Measurements from ENCODE around the gene CAPN10. TPM values are rescaled to one million over a fixed set of nuclear protein-coding genes. Genes with fewer than 3 reads are reported as not detected.

CAPN10 gene
- total RNA-seq, 1 experiment from 2014 or later = 37.6 TPM

DNA sequence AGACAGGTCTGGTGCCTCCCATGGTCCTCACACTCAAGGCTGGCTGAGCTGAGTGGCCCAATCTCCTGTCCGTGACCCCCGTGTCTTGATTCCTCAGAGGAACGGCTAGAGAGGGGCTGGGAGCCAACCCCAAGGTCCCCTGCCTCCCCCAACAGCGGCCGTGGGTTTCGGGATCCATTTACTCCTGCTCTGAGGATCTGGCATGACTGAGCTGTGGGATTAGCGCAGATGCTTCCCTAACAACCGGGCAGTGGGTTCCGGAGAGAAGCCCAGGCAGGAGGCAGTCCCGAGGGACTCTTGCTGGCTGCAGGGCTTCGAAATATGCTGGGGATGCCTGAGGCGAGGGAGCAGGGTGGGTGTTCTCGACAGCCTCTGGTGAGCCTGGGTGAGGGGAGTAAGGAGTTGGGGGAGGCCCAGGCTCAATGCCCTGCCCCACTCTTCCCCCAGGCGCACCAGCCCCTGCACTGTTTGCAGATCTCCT, 57.7 kb downstream of the CAPN10 start:
- in situ Hi-C loops (cut with HindIII; ENCODE audit: low sequenced_read_pairs) = no loop called here
- DNase-seq (ENCODE audit: low spot score) = no peak

DNA sequence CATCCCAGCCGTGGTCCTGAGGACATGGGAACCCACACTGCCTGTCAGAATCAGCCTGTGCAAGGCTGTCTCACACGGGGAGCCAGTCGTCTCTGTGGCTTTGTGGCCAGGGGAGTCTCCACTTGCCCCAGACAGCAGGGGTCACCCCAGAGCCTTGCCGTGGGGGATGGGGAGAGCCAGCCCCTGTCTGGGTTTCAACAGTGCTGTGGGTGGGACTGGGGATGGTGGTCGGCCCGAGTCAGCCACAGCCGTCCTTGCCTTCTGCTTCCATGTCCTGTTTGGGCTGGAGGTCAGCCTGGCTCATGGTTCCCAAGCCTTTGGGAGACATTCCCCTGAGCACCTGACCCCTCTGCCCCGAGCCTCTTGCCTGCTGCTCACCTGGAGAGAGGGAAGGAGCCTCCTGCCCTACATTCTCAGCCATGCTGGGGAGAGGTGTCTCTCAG, 58.3 kb downstream of the CAPN10 start:
- in situ Hi-C loops (cut with HindIII; ENCODE audit: low sequenced_read_pairs) = no loop called here

DNA sequence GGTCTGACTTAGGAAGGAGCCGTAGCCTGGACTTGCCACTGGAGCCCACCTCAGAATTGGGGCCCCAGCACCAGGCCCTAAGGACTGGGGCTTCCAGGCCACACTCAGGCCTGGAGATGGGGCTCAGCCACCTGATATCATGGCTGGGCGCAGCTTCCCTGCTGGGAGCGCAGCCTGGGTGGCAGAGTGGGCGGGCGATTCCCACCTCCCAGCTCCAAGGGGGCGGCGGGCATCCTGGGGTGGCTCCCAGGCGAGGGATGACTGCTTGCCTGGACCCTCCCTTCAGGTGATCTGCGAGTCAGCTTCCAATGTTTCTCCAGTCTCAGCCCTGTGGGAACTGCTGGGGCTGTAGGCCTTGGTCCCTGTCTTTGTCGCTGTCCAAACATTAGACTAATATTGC, 58.8 kb downstream of the CAPN10 start:
- no peak for DNase-seq (ENCODE audit: low spot score)
- in situ Hi-C loops (cut with HindIII; ENCODE audit: low sequenced_read_pairs) = no loop called here

More for the DNA sequence above, 58.3 kb downstream of the CAPN10 start:
- no peak for DNase-seq (ENCODE audit: low spot score)

DNA sequence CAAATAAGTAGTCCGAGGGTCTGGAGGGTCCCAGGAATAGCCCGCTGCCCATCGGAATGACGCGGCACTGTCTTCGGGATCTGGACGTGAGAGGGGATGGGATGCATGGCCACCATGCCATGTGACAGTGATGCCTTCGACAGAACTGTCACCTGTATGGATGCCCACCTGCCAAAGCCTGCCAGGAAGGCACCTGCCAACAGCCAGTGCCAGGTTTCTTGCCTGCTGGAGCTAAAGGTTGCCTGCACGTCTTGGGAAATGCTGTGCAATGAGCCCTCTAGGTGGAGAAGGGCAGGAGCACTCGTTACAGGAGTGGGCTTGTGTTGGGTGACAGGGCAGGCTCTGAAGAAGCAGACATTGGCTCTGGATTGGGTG, 59.3 kb downstream of the CAPN10 start:
- in situ Hi-C loops (cut with HindIII; ENCODE audit: low sequenced_read_pairs) = no loop called here
- no peak for DNase-seq (ENCODE audit: low spot score)

DNA sequence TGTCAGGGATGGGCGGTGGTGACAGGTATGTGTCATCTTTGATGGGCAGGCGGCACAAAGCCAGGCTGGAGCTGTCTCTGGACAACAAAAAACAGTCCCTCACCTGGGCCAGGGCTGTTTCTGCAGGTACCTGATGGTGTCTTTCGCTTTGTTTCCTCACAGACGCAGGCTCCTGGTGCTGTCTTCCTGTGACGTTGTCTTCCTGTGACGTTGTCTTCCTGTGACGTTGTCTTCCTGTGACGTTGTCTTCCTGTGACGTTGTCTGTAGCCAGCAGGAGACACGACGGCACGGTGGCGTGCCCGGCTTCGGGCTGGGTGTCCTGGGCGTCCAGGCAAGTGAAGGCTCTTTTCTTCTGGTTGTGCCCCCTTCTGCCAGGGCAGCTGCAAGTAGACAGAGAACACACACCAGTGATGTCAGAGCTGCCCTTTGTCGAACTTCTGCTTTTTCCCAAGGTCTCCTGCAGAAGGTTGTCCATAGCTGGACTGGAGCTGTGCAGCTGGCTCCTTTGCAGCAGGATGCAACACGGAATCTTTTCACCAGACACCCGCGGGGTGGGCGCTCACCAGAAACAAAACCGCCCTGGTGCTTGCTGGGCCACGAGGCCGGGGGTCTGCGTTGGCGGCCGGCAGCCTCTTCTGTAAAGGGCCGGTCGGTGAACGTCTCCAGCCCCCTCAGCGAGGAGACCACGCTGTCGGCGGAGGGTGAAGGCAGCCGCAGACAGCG, 59.8 kb downstream of the CAPN10 start:
- DNase-seq (ENCODE audit: low spot score) = no peak

DNA sequence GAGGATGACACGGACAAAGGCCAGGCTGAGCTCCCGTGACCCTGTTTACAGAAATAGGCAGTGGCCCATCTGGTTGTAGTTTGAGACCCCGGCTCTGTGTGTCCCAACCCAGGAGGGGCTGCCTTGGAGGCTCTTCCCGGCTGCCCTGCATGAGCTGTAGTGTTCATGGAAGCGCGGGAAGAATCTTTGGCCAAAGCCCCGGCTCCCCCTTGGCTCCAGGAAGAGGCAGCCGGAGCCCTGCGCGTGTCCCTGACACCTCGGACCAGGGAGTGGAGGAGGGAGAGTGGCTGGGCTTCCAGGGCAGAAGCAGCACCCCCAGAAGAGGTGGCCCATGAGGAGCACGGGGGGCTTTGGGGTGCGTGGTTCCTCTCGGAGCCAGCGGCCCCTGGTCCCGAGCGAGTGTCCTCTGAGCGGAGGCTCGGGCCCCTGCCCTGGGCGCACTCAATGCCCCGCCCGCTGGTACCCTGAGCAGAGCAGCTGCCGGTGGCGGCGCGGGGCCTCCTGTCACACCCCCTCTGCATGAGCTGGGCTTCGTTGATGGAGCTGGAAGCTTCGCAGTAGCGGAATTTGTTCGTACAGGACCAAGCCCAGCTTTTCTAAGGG, 60.5 kb downstream of the CAPN10 start:
- DNase-seq (ENCODE audit: low spot score) = no peak
- in situ Hi-C loops (cut with HindIII; ENCODE audit: low sequenced_read_pairs) = no loop called here

More for the DNA sequence above, 59.8 kb downstream of the CAPN10 start:
- in situ Hi-C loops (cut with HindIII; ENCODE audit: low sequenced_read_pairs) = no loop called here

DNA sequence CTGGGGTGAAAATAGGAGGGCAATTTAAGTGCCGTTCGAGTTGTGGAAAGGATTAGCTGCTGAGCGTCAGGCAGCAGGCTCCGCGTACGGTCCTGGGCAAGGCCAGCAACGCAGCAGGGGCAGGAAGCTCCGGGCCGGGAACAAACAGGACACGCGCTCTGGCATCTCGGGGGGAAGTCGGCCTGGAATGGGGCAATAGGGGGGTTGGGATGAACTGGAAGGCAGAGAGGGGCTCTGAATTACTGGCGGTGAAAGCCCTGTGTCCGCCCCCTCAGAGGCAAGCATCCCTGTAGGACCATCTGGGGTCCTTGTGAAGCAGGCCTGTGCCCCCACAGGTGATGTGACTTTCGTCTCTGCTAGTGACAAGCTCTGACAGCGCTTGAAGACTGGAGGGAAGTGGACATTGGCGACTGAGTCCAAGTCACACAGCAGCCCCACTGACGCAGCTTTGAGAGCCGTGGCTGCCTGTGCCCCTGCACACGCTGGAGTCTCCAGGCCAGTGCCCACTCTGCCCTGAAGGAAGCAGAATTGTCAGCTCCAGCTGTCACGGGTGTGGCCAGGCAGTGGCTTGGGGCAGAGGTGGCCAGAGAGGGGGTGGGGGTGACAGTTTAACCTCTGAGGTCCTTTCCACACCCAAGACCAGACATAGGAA, 61.1 kb downstream of the CAPN10 start:
- DNase-seq (ENCODE audit: low spot score) = no peak
- in situ Hi-C loops (cut with HindIII; ENCODE audit: low sequenced_read_pairs) = no loop called here

DNA sequence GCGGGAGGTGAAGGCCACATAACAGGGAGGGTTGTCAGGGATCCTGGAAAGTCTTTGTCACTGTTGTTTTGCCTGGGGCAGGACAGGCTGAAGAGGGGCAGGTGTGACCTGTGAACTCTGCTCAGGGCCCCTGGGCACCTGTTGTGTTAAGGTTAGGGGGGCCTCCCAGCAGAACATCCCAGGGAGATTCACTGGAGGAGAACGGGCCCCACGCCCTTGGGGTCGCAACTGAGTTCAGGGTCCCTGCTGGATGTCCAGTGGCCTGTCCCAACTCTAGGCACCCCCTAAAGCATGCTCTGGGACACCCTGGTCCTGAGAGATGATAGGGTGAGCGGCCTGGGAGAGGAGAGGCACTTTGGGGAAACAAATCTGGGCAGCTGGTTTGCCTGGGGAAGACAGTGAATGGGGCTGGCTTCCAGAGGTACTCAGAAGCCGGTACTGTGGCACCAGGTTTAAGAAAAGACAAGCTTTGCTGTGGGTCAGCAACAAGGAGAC, 61.7 kb downstream of the CAPN10 start:
- in situ Hi-C loops (cut with HindIII; ENCODE audit: low sequenced_read_pairs) = no loop called here
- DNase-seq (ENCODE audit: low spot score) = no peak

Other genes with a start within 250 kb of the CAPN10 start
- 35.8 and 39.1 TPM in 2 replicates for gene GPC1, start 151.1 kb upstream of the CAPN10 start, total RNA-seq (2014; rRNA removed; shearing (Covaris generic))
- 8.6 and 14.7 TPM in 2 replicates for gene ANKMY1, start 28.7 kb upstream of the CAPN10 start, total RNA-seq (2014; rRNA removed; shearing (Covaris generic))
- 4.9 and 5.3 TPM in 2 replicates for gene DUSP28, start 26.4 kb upstream of the CAPN10 start, total RNA-seq (2014; rRNA removed; shearing (Covaris generic))
- gene RNPEPL1, start 18.2 kb upstream of the CAPN10 start, total RNA-seq (2014; rRNA removed; shearing (Covaris generic)) = 3.3 and 5.6 TPM in 2 replicates
- gene GPR35, start 38.7 kb downstream of the CAPN10 start, total RNA-seq (2014; rRNA removed; shearing (Covaris generic)) = 0.86 TPM in 1 of 2 replicates, not detected in the other
- not detected in 2 replicates for gene AQP12B, start 96.2 kb downstream of the CAPN10 start, total RNA-seq (2014; rRNA removed; shearing (Covaris generic))
- not detected in 2 replicates for gene AQP12A, start 105.1 kb downstream of the CAPN10 start, total RNA-seq (2014; rRNA removed; shearing (Covaris generic))
- 15.3 and 24.9 TPM in 2 replicates for gene KIF1A, start 233.5 kb downstream of the CAPN10 start, total RNA-seq (2014; rRNA removed; shearing (Covaris generic))